HG02973 (cell line): Measurements from ENCODE around the gene FGF22.

Source experiments
- ATAC-seq: cut with Tn5 transposase; IDR thresholded peaks from one replicate; pipeline ENCODE4 v1.9.1; 2021; ENCODE audit warnings: moderate library complexity; ENCODE audit not compliant: unreplicated experiment

FGF22 gene

GRCh38 chr19:642767-643727, 3.4 kb downstream of the FGF22 start:
- ATAC-seq: no peak

GRCh38 chr19:643736-644135, 4.1 kb downstream of the FGF22 start:
- ATAC-seq: no peak

- no peak for ATAC-seq
Measured at GRCh38 chr19:644363-644762, 4.7 kb downstream of the FGF22 start.

- ATAC-seq: no peak
Measured at GRCh38 chr19:644789-645188, 5.1 kb downstream of the FGF22 start.

GRCh38 chr19:645912-646778, 6.5 kb downstream of the FGF22 start:
- no peak for ATAC-seq

- no peak for ATAC-seq
Measured at GRCh38 chr19:646779-647565, 7.3 kb downstream of the FGF22 start.

GRCh38 chr19:647566-648284, 8.0 kb downstream of the FGF22 start:
- no peak for ATAC-seq

GRCh38 chr19:648305-648704, 8.6 kb downstream of the FGF22 start:
- ATAC-seq: no peak

GRCh38 chr19:648904-649801, 9.5 kb downstream of the FGF22 start:
- no peak for ATAC-seq

- no peak for ATAC-seq
Measured at GRCh38 chr19:650121-650520, 10.4 kb downstream of the FGF22 start.

- ATAC-seq: no peak
Measured at GRCh38 chr19:651114-651818, 11.6 kb downstream of the FGF22 start.

GRCh38 chr19:651991-652390, 12.3 kb downstream of the FGF22 start:
- no peak for ATAC-seq

GRCh38 chr19:652467-653389, 13.0 kb downstream of the FGF22 start:
- no peak for ATAC-seq

GRCh38 chr19:653425-653824, 13.7 kb downstream of the FGF22 start:
- no peak for ATAC-seq

GRCh38 chr19:655691-656090, 16.0 kb downstream of the FGF22 start:
- no peak for ATAC-seq

GRCh38 chr19:656751-657559, 17.3 kb downstream of the FGF22 start:
- ATAC-seq: no peak

- no peak for ATAC-seq
Measured at GRCh38 chr19:657611-658010, 17.9 kb downstream of the FGF22 start.
